UCSD-AML1 (cell line): Measurements from ENCODE around the gene COPS9.

Experiments
- DNase-seq: peaks from one replicate; lab custom pipeline; 2025; ENCODE audit not compliant: unreplicated experiment; lab: John Stamatoyannopoulos, UW

The COPS9 gene

GRCh38 chr2:240136013-240136670, at the start of gene COPS9:
TSS of gene COPS9 (minus strand) at chr2:240136305. CDS start at chr2:240136284, 21 bp downstream.
- peak; percentile 89 for DNase-seq

GRCh38 chr2:240184656-240185055, 48.6 kb upstream of the COPS9 start:
- no peak for DNase-seq

GRCh38 chr2:240183875-240184590, 47.9 kb upstream of the COPS9 start:
- no peak for DNase-seq

- DNase-seq, result no peak
Observed at GRCh38 chr2:240183006-240183874, 47.1 kb upstream of the COPS9 start.

- no peak for DNase-seq
Observed at GRCh38 chr2:240182476-240182875, 46.4 kb upstream of the COPS9 start.

GRCh38 chr2:240182001-240182400, 45.9 kb upstream of the COPS9 start:
- DNase-seq, result no peak

GRCh38 chr2:240179941-240180666, 44.0 kb upstream of the COPS9 start:
- no peak for DNase-seq

GRCh38 chr2:240179186-240179815, 43.2 kb upstream of the COPS9 start:
- DNase-seq, result no peak

GRCh38 chr2:240178564-240178963, 42.5 kb upstream of the COPS9 start:
- DNase-seq, result no peak

- DNase-seq, result no peak
Observed at GRCh38 chr2:240174496-240174895, 38.4 kb upstream of the COPS9 start.

GRCh38 chr2:240172071-240172895, 36.2 kb upstream of the COPS9 start:
- DNase-seq, result no peak

- DNase-seq, result no peak
Observed at GRCh38 chr2:240170883-240171282, 34.8 kb upstream of the COPS9 start.

- DNase-seq, result no peak
Observed at GRCh38 chr2:240170354-240170735, 34.2 kb upstream of the COPS9 start.

GRCh38 chr2:240169486-240170353, 33.6 kb upstream of the COPS9 start:
- DNase-seq, result no peak

- DNase-seq, result no peak
Observed at GRCh38 chr2:240168546-240169361, 32.6 kb upstream of the COPS9 start.

- DNase-seq, result no peak
Observed at GRCh38 chr2:240168041-240168440, 31.9 kb upstream of the COPS9 start.

GRCh38 chr2:240167588-240167880, 31.4 kb upstream of the COPS9 start:
- no peak for DNase-seq
